Measurements from ENCODE around the gene NPBWR2. TPM values are rescaled to one million over a fixed set of nuclear protein-coding genes. Genes with fewer than 3 reads are reported as not detected.

The NPBWR2 gene
- total RNA-seq, 6 experiments from 2014 or later: not detected

DNA sequence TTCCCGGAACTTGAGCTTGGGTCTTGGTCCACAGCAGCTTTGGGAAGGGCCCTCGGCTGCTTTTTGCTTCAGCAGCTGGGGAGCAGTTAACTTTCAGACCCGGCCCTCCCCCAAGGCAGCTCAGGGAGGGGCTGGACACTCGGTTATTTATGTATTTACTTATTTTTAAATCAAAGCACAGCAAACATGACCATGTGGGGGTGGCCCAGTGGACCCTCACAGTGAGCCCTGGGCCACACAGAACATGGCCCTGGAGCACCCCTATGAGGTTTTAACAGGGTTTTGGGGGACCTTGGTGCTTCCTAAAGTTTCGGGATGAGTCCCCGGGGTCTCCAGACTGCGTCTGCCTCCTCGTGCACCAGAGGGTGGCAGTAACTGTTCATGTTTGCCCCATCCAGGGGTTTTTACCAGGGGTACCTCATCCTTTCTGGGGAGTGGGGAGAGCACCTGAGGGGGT, 26.6 kb upstream of the NPBWR2 start:
- H3K4me1 ChIP-seq: no peaks in the 10 kb centered on the region

DNA sequence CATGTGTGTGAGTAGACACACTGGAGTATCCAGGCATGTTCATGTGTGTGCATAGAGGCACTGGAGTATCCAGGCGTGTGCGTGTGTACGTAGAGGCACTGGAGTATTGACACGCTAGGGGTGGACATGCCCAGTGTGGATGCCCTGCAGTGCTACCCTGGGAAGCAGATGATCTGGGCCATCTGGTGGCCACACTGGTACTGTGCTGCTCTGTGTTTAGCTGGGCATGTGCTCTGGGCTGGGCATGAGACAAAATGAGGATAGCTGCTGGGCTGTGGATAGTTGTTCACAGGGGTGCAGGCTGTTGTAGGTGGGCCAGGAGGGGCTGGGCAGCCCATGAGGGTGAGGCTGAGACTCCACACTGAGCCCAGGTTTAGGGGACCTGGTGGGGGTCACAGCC, 24.0 kb upstream of the NPBWR2 start:
- intact Hi-C loops (cut with DNase I): no loop called here
- H3K4me1 ChIP-seq: no peaks in the 10 kb centered on the region
- TF ChIP-seq, protein P1, sequence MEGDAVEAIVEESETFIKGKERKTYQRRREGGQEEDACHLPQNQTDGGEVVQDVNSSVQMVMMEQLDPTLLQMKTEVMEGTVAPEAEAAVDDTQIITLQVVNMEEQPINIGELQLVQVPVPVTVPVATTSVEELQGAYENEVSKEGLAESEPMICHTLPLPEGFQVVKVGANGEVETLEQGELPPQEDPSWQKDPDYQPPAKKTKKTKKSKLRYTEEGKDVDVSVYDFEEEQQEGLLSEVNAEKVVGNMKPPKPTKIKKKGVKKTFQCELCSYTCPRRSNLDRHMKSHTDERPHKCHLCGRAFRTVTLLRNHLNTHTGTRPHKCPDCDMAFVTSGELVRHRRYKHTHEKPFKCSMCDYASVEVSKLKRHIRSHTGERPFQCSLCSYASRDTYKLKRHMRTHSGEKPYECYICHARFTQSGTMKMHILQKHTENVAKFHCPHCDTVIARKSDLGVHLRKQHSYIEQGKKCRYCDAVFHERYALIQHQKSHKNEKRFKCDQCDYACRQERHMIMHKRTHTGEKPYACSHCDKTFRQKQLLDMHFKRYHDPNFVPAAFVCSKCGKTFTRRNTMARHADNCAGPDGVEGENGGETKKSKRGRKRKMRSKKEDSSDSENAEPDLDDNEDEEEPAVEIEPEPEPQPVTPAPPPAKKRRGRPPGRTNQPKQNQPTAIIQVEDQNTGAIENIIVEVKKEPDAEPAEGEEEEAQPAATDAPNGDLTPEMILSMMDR (IDR thresholded peaks at IDR 0.05): peak in 3 of 4 donors; percentile 10 to 23 (median 17)
- no peak for TF ChIP-seq POLR2A (IDR thresholded peaks at IDR 0.05)
- H3K27ac ChIP-seq: no peak overlapping the region
- peak in 3 of 4 donors; percentile 54 to 77 (median 70) for ATAC-seq
- WGBS (ENCODE audit: insufficient coverage, low coverage, low lambda C conversion rate, missing lambda C conversion rate): no CpG with 5 or more reads among the region's 4 CpGs
- H3K27me3 ChIP-seq: no peaks in the 10 kb centered on the region
- DNase-seq: peak in 2 of 3 donors; percentile 37 to 47
- H3K9me3 ChIP-seq: no peaks in the 10 kb centered on the region
- no peak overlapping the region for H3K4me3 ChIP-seq
- no peaks in the 10 kb centered on the region for H3K36me3 ChIP-seq

More for the DNA sequence above, 26.6 kb upstream of the NPBWR2 start:
- 28% methylated on average over 7 of the region's 8 CpGs for WGBS (ENCODE audit: insufficient coverage, low coverage, low lambda C conversion rate, missing lambda C conversion rate)
- peak in 3 of 4 donors; percentile 40 to 59 (median 49) for ATAC-seq
- Histone ChIP-seq H3K4me3 (no peak overlapping the region), H3K27ac (no peak overlapping the region), H3K9me3 (no peaks in the 10 kb centered on the region), H3K27me3 (no peaks in the 10 kb centered on the region), H3K36me3 (no peaks in the 10 kb centered on the region)
- intact Hi-C loops (cut with DNase I): no loop called here
- peak in 2 of 3 donors; percentile 21 to 39 for DNase-seq
- TF ChIP-seq, protein P1 (IDR thresholded peaks at IDR 0.05): peak in 3 of 4 donors; percentile 12 to 34 (median 29)
- TF ChIP-seq POLR2A (IDR thresholded peaks at IDR 0.05): no peak

DNA sequence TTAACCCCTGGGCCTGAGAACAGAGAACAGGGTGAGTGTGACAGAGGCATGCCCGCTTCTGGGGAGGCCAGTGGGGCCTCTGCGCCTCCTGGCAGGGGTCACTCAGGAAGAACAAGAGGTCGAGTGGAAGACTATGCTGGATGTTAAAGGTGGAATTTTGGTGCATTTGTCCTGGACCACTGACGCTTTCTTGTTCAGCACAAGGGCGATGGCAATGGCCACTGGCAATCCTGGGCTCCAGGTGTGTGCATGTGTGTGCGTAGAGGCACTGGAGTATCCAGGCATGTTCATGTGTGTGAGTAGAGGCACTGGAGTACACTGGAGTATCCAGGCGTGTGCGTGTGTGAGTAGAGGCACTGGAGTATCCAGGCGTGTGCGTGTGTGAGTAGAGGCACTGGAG, 23.5 kb upstream of the NPBWR2 start:
- intact Hi-C loops (cut with DNase I): no loop called here
- no peaks in the 10 kb centered on the region for H3K36me3 ChIP-seq
- H3K9me3 ChIP-seq: no peaks in the 10 kb centered on the region
- no peaks in the 10 kb centered on the region for H3K4me1 ChIP-seq
- H3K4me3 ChIP-seq: no peak overlapping the region
- H3K27me3 ChIP-seq: no peaks in the 10 kb centered on the region
- ATAC-seq (no peak), DNase-seq (peak in 2 of 3 donors; percentile 17 to 24)
- H3K27ac ChIP-seq: no peak overlapping the region
- no peak for TF ChIP-seq POLR2A (IDR thresholded peaks at IDR 0.05)
- TF ChIP-seq, protein P1 (IDR thresholded peaks at IDR 0.05): no peak
- WGBS (ENCODE audit: insufficient coverage, low coverage, low lambda C conversion rate, missing lambda C conversion rate): 67% methylated on average over 10 of the region's 10 CpGs

DNA sequence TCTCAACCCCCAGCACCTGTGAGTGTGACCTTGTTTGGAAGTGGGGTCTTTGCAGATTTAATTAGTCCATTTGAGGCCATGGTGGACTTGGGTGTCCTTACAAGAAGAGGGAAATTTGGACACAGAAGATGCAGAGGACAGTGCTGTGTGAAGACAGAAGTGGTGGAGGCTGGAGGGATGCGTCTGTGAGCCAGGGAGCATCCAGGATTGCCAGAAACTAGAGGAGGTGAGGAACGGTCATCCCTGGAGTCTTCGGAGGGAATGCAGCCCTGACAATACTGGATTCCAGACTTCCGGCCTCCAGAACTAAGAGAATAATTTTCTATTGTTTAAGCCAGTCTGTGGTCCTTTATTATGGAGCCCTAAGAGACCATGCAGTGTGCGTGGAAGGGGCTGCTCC, 22.9 kb upstream of the NPBWR2 start:
- H3K27ac ChIP-seq: no peak overlapping the region
- DNase-seq (peak in 1 of 3 donors; percentile 25), ATAC-seq (no peak)
- H3K27me3 ChIP-seq: no peaks in the 10 kb centered on the region
- H3K4me3 ChIP-seq: no peak overlapping the region
- H3K4me1 ChIP-seq: no peaks in the 10 kb centered on the region
- 60% methylated on average over 3 of the region's 5 CpGs for WGBS (ENCODE audit: insufficient coverage, low coverage, low lambda C conversion rate, missing lambda C conversion rate)
- H3K36me3 ChIP-seq: no peaks in the 10 kb centered on the region
- TF ChIP-seq, protein P1 (IDR thresholded peaks at IDR 0.05): no peak
- TF ChIP-seq POLR2A (IDR thresholded peaks at IDR 0.05): no peak
- intact Hi-C loops (cut with DNase I): no loop called here
- H3K9me3 ChIP-seq: no peaks in the 10 kb centered on the region

Data from right lobe of liver (tissue), 6 donors.